ENCODE measurements around the gene FAM24A.

FAM24A gene

DNA sequence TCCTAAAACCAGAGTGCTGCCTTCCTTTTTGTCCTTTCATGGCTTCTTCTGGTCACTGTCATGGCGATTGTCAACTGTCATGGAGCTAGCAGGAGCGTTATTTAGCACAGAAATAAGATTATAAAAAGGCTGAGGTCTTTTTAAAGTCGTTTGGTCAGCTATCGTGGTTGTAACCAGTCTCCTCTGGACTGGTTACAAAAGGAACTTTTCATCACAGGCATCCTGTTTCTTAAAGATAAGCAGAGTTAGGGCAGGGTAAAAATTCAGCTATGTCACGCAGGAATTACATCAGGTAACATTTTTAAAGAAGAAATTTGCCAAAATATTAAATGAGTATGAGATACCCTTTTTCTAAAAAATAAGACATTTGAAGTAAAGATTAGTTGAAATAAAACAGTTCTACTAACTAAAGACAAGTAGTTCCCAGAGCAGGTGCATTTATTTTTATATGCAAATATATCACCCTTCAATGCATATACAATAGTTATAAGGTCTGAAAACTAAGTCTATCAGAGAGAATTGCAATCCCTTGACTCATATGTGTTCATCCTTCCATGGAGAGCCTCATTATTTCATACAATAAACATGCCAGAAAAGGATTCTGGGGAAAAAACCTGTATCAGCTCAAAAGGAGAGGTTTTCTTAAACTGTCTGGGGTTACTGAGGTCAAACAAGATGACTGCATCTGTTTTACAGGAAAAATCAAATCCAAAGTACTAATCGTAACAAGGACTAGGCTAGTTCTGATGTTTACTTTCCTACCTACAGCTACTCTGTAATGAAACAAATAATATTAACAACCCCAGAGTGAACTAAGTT is 20.9 kb downstream of the FAM24A start:
- no peak for DNase-seq

DNA sequence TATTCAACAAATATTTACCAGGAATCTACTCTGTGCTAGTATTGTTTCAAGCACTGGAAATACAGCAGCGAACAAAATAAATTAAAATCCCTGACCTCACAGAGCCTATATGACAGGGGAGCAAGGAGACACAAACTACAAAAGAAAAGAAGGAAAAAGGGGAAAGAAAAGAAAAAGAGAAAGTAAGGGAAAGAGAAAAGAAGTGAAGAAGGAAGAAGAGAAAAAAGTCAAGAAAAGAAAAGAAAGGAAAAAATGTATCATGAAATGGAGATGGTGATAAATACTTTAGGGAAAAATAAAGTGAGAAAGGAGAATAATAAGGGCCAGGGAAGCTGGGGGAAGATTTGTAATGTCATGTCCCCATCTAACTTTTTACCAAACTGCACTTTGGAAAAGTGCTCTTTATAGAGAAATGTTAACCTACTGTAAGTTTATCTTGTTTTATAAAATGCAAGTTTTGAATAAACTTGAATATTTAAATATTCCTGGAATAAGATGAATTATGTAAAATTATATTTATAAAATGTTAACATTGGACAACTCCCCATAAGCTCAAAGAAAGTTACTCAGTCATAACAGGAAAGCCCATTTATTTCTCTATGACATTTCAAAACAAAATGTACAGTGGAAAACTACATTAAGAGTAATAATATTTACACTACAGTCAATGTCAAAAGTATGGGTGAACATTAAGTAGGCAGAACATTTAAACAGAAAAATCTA is 28.9 kb downstream of the FAM24A start:
- DNase-seq = no peak

DNA sequence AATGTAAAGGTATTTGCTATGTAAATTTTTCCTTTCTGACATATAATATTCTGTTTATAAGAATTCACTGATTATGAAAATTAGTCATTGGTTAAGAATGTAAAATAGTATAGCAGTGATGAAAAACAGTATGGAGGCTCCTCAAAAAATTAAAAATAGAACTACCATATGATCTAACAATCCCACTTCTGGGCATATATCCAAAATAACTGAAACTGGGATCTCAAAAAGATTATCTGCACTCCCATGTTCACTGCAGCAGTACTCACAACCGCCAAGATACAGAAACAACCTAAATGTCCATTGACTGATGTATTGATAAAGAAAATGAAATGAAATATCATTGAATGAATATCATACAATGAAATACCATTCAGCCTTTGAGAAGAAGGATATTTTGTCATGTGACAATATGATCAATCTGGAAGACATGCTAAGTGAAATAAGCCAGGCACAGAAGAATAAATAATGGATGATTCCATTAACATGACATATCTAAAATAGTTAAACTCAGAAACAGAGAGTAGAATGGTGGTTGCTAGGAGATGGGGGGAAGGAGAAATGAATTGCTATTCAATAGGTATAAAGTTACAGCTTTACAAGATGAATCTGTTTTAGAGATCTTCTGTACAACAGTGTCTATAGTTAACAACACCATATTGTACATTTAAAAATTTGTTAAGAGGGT is 29.6 kb downstream of the FAM24A start:
- no peak for DNase-seq

GRCh38 chr10:122949296-122949695 is 38.9 kb downstream of the FAM24A start:
- no peak for DNase-seq

DNA sequence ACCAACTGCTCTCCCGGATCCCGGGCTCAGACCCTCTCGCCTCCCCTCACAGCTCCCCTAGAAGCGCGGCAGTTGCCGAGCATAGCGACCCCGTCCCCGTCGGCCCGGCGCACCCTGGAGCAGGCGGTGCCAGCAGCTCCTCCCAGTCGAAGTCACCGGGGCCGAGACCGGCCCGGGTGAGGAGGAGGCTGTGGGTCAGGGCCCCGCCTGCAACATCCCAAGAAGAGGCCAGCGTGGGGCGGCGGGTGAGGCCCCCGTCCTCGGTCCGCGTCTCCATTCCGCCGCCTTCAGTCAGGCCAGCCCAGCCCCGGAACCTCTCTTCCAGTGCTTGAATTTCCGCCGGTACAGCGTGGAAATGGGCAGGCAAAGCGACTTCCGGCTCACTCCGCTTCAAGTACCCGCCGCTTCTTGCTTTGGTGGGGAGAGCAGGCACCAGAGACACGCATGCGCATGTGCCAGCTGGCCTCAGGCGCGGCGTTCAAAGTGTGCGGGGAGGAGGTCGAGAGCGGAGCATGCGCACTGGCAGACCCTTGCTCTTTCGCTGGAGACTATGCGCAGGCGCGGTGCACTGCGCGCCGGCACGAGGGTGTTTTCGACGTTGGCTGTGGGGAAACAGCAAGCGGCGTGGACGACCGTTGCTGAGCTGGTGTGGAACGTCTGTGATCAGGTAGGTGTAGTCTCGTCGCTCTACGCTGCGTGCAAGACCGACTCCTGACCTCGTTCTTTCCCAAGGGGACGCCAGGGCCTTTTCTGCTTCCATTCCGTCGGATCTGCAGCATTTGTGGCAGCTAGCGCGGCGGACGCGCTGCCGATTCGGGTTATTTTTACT is 43.7 kb downstream of the FAM24A start, which contains the start of gene C10orf88:
Gene C10orf88, minus strand, starts transcription at position 326 of the 829 bp plus-strand sequence. Its CDS starts 49 bp downstream, at position 277.
- peak; percentile 60 for DNase-seq

GRCh38 chr10:122954731-122955050 is 44.3 kb downstream of the FAM24A start:
- DNase-seq = no peak

- no peak for DNase-seq
Measured at GRCh38 chr10:122955892-122956291, 45.5 kb downstream of the FAM24A start.

DNA sequence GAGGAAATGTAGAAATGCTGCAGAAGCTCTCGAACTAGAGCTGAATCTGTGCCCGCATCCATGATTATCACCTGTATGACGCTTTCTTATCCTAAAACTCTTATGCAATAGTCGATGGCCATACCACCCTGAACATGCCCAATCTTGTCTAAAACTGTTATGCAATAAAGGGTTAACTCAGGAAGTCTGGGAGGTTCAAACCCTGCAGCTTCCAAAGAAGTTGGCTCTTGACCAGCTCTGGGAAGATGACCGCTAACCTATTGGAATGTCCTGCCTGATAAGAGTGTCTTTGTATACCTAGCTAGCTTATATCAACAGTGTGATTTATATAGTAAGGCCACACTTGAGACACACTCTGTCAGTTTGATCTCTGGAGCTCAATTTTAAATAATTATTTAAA is 47.1 kb downstream of the FAM24A start:
- no peak for DNase-seq

DNA sequence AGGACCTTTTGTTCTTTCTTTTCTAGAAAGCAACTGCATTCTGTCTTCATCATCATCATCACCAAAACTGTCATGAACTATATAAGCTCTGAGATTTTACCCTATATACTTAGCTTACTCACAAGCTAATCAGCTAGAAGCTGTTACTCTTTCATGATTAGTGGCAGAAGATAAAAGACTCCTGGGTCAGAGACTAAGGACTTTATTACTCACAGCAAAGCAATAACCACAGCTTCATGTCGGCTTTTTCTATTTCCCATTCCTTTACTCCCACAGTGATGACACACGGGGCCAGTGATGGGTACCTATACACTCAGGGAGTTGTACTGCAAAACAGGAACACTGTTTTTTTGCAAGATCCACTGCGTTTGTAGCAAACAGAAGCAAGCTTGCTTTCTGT is 52.0 kb downstream of the FAM24A start:
- no peak for DNase-seq
